Caco-2 (cell line): Measurements from ENCODE around the gene UBE2E2. TPM values are rescaled to one million over a fixed set of nuclear protein-coding genes. Genes with fewer than 3 reads are reported as not detected.

Experiments
- BruUV-seq: library from RNA; stranded (reverse); fragments of 400-500 nt; replicated peaks from 2 replicates; lab custom pipeline; 2021; lab: Mats Ljungman, UMichigan
- CTCF ChIA-PET: fragments of 300-600 bp; sonication (Branson Sonifier 250); formaldehyde crosslinking; loops from one replicate; lab custom pipeline; 2022; ENCODE audit warnings: antibody characterized with exemption; lab: Charles Lee
- POLR2A ChIA-PET: fragments of 300-600 bp; sonication (Branson Sonifier 250); formaldehyde crosslinking; loops from one replicate; lab custom pipeline; 2022; ENCODE audit warnings: antibody characterized with exemption; lab: Charles Lee
- DNase-seq, 2 experiments: peaks; one replicate each; pipeline versions ENCODE4 v3.0.0 to v3.0.0-alpha.2; 2020 to 2022
- H3K27me3 ChIP-seq: replicated peaks from 2 replicates; pipeline ENCODE4 v1.6.0; 2011; ENCODE audit warnings: low read length; ENCODE audit not compliant: control insufficient read depth, insufficient read depth
- H3K36me3 ChIP-seq: 2 replicates; pipeline ENCODE4 v1.5.1; 2011; ENCODE audit warnings: low read length; ENCODE audit not compliant: control insufficient read depth, insufficient read depth
- H3K4me1 ChIP-seq: fragments of 250-450 bp; sonication (Bioruptor Pico); 2 replicates; pipeline ENCODE4 v1.5.1; 2020; ENCODE audit warnings: mild to moderate bottlenecking
- H3K4me3 ChIP-seq: 2 replicates; pipeline ENCODE4 v1.5.1; 2011; ENCODE audit warnings: low read depth, mild to moderate bottlenecking, control low read depth, low read length
- H3K9me3 ChIP-seq: fragments of 250-450 bp; sonication (Bioruptor Pico); 2 replicates; pipeline ENCODE4 v1.5.1; 2020; ENCODE audit warnings: mild to moderate bottlenecking, moderate library complexity
- H3K27ac Mint-ChIP-seq: one replicate; pipeline ENCODE4 v1.8.0; 2022; ENCODE audit warnings: mixed read lengths; ENCODE audit not compliant: unreplicated experiment
- H3K27me3 Mint-ChIP-seq: one replicate; pipeline ENCODE4 v1.8.0; 2022; ENCODE audit warnings: mixed read lengths; ENCODE audit not compliant: insufficient read depth, unreplicated experiment
- H3K36me3 Mint-ChIP-seq: one replicate; pipeline ENCODE4 v1.8.0; 2022; ENCODE audit warnings: mild to moderate bottlenecking, mixed read lengths; ENCODE audit not compliant: insufficient read depth, unreplicated experiment
- H3K4me1 Mint-ChIP-seq: one replicate; pipeline ENCODE4 v1.8.0; 2022; ENCODE audit warnings: low read depth, mixed read lengths; ENCODE audit not compliant: unreplicated experiment
- H3K4me3 Mint-ChIP-seq: one replicate; pipeline ENCODE4 v1.8.0; 2022; ENCODE audit warnings: mild to moderate bottlenecking, moderate library complexity, mixed read lengths; ENCODE audit not compliant: unreplicated experiment
- H3K9me3 Mint-ChIP-seq: one replicate; pipeline ENCODE4 v1.8.0; 2022; ENCODE audit warnings: mixed read lengths; ENCODE audit not compliant: unreplicated experiment
- CTCF ChIP-seq, 2 experiments: fragments of 200-600 bp in 1 of 2; IDR thresholded peaks; 1 replicate in 1 of 2; 2 replicates in 1 of 2; pipeline versions ENCODE4 v1.5.1 to v1.8.0; 2011 to 2022; ENCODE audit warnings: antibody characterized with exemption in 1 of 2, control low read depth in 1 of 2, inconsistent platforms in 1 of 2, low read depth in 1 of 2, low read length in 1 of 2, mild to moderate bottlenecking in 1 of 2, moderate library complexity in 1 of 2; ENCODE audit not compliant: insufficient read depth in 1 of 2, severe bottlenecking in 1 of 2, unreplicated experiment in 1 of 2
- intact Hi-C: fragments of 100-400 bp; cut with micrococcal nuclease; formaldehyde crosslinking; loops from one replicate; pipeline ENCODE4 v1.10.0; 2022; ENCODE audit not compliant: unreplicated experiment
- total RNA-seq: library from RNA; stranded (reverse); gene quantifications from 2 replicates; pipeline ENCODE4 v1.2.3, GENCODE V29; 2022

UBE2E2 gene
- total RNA-seq, 1 experiment from 2014 or later, result 83.8 TPM

- intact Hi-C loops, result no loop called here
- DNase-seq, result no peak
- H3K27me3 ChIP-seq, result no peaks in the 10 kb centered on the region
- no peaks in the 10 kb centered on the region for H3K27me3 Mint-ChIP-seq
- POLR2A ChIA-PET, result no interaction called here
- no peaks in the 10 kb centered on the region for H3K36me3 ChIP-seq
- no peak overlapping the region for H3K4me3 ChIP-seq
- CTCF ChIA-PET, result no interaction called here
- no TSS peak for BruUV-seq
- peaks cover 5% of the 10 kb centered on the region for H3K36me3 Mint-ChIP-seq
- no peaks in the 10 kb centered on the region for H3K9me3 Mint-ChIP-seq
- no peaks in the 10 kb centered on the region for H3K4me1 ChIP-seq
- H3K4me3 Mint-ChIP-seq, result no peak overlapping the region
- H3K9me3 ChIP-seq, result no peaks in the 10 kb centered on the region
- H3K27ac Mint-ChIP-seq, result no peak overlapping the region
- no peaks in the 10 kb centered on the region for H3K4me1 Mint-ChIP-seq
- TF ChIP-seq CTCF (IDR thresholded peaks at IDR 0.05; ENCODE audit: insufficient read depth in 1 of 2, low read depth in 1 of 2, low read length in 1 of 2, severe bottlenecking in 1 of 2, unreplicated experiment in 1 of 2), result no peak
Observed at GRCh38 chr3:23607184-23607847, 404.2 kb downstream of the UBE2E2 start.

- ChIA-PET POLR2A (no interaction called here), CTCF (no interaction called here)
- H3K27me3 Mint-ChIP-seq, result no peaks in the 10 kb centered on the region
- no peak overlapping the region for H3K27ac Mint-ChIP-seq
- no peaks in the 10 kb centered on the region for H3K36me3 ChIP-seq
- no peak for TF ChIP-seq CTCF (IDR thresholded peaks at IDR 0.05; ENCODE audit: insufficient read depth in 1 of 2, low read depth in 1 of 2, low read length in 1 of 2, severe bottlenecking in 1 of 2, unreplicated experiment in 1 of 2)
- BruUV-seq, result no TSS peak
- no peaks in the 10 kb centered on the region for H3K9me3 ChIP-seq
- no peaks in the 10 kb centered on the region for H3K4me1 Mint-ChIP-seq
- peaks cover 5% of the 10 kb centered on the region for H3K36me3 Mint-ChIP-seq
- no peaks in the 10 kb centered on the region for H3K9me3 Mint-ChIP-seq
- no peak for DNase-seq
- H3K4me3 ChIP-seq, result no peak overlapping the region
- H3K27me3 ChIP-seq, result no peaks in the 10 kb centered on the region
- H3K4me1 ChIP-seq, result no peaks in the 10 kb centered on the region
- no peak overlapping the region for H3K4me3 Mint-ChIP-seq
- intact Hi-C loops, result no loop called here
Observed at GRCh38 chr3:23608650-23609049, 405.5 kb downstream of the UBE2E2 start.

GRCh38 chr3:23611737-23612295 is 408.7 kb downstream of the UBE2E2 start:
- no peaks in the 10 kb centered on the region for H3K4me1 ChIP-seq
- CTCF ChIA-PET, result no interaction called here
- H3K4me1 Mint-ChIP-seq, result no peaks in the 10 kb centered on the region

More at GRCh38 chr3:23611737-23612295, 408.7 kb downstream of the UBE2E2 start:
- no peak overlapping the region for H3K4me3 Mint-ChIP-seq
- POLR2A ChIA-PET, result no interaction called here
- H3K36me3 Mint-ChIP-seq, result peaks cover 5% of the 10 kb centered on the region
- no peaks in the 10 kb centered on the region for H3K9me3 Mint-ChIP-seq
- no TSS peak for BruUV-seq
- H3K27ac Mint-ChIP-seq, result no peak overlapping the region
- no peaks in the 10 kb centered on the region for H3K9me3 ChIP-seq
- H3K27me3 ChIP-seq, result no peaks in the 10 kb centered on the region
- TF ChIP-seq CTCF (IDR thresholded peaks at IDR 0.05; ENCODE audit: insufficient read depth in 1 of 2, low read depth in 1 of 2, low read length in 1 of 2, severe bottlenecking in 1 of 2, unreplicated experiment in 1 of 2), result no peak
- H3K4me3 ChIP-seq, result no peak overlapping the region
- intact Hi-C loops, result no loop called here
- no peak for DNase-seq
- no peaks in the 10 kb centered on the region for H3K36me3 ChIP-seq
- H3K27me3 Mint-ChIP-seq, result no peaks in the 10 kb centered on the region
